GM12874 (cell line): ENCODE data around the gene CFAP74.

Experiments used
- TF ChIP-seq, protein P1 (sequence below): IDR thresholded peaks from 2 replicates; pipeline ENCODE4 v1.5.1; 2011; ENCODE audit warnings: low read depth, mild to moderate bottlenecking, control low read depth, low read length, moderate library complexity; ENCODE audit not compliant: insufficient read depth

Gene CFAP74

DNA sequence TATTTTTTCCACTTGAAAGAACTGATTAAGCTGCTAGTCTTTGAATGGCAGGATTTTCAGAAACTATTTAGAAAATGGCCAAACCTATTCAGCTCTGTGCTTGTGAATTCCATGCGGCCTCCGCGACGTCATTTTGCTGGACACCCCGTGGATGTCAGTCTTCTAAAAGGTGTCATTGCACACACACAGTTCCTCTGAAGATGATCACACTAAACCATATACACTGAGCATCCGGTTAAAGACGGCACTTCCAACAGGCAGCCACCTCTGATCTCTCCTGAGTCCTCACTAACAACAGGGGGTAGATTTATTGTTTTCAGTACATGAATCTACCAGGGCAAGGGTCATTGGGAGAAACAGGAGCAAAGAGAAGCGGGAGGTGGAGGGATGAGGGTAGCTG, 9.1 kb downstream of the CFAP74 start:
- TF ChIP-seq, protein P1, sequence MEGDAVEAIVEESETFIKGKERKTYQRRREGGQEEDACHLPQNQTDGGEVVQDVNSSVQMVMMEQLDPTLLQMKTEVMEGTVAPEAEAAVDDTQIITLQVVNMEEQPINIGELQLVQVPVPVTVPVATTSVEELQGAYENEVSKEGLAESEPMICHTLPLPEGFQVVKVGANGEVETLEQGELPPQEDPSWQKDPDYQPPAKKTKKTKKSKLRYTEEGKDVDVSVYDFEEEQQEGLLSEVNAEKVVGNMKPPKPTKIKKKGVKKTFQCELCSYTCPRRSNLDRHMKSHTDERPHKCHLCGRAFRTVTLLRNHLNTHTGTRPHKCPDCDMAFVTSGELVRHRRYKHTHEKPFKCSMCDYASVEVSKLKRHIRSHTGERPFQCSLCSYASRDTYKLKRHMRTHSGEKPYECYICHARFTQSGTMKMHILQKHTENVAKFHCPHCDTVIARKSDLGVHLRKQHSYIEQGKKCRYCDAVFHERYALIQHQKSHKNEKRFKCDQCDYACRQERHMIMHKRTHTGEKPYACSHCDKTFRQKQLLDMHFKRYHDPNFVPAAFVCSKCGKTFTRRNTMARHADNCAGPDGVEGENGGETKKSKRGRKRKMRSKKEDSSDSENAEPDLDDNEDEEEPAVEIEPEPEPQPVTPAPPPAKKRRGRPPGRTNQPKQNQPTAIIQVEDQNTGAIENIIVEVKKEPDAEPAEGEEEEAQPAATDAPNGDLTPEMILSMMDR = no peak

DNA sequence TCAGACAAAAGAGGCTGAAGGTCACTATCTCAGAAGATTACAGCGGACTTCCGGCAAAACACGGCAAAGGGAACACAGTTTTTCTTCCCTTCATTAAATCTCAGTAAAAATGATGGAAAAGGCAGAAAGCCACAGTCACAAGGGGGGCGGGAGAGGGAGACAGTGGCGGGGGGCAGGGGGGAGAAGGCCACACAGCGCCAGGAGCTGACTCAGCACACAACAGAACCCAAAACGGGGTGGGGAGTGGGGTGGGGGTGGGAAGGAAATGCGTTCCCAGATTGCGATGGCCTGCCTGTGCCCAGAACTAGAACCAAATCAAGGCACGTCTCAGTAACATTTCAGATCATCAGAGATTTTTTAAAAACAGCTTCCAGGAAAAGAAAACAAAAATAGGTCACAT, 13.4 kb downstream of the CFAP74 start:
- TF ChIP-seq, protein P1 = no peak

DNA sequence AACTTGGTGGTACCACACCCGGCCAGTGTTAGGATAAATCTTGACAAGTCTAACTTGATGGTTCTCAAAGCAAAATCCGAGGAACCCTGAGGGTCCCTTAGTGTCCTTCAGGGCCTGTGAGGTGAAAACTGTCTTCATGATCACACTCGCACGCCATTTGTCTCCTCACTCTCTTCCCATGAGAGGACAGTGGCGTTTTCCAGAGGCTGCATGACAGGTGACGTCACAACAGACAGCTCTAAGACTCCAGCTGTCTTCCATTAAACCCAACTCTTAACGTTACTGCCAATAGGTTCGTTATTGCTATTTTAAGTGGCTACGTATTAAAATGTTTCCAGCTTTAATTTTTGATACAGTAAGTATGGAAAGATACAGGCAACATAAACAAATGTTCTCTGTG, 13.8 kb downstream of the CFAP74 start:
- TF ChIP-seq, protein P1 = no peak

DNA sequence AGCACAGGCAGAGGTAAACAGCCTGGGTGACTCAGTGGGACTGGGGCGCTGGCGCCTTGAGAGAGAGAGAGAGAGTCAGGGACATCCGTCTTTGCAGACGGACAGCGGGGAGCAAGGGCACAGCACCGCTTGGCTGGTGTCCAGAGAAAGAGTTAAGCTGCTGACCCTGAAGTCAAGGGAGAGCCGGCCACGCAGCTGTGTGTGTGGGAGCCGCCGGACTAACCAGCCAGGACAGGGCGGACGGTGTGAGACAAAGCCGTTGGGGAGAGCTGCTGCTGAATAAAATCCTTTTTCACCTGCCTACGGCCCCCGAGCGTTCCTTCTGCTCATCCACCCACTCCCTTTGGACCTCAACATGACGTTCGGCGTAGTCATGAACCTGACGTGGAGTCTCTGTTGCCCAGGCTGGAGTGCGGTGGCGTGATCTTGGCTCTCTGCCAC, 14.5 kb downstream of the CFAP74 start:
- TF ChIP-seq, protein P1 = no peak

DNA sequence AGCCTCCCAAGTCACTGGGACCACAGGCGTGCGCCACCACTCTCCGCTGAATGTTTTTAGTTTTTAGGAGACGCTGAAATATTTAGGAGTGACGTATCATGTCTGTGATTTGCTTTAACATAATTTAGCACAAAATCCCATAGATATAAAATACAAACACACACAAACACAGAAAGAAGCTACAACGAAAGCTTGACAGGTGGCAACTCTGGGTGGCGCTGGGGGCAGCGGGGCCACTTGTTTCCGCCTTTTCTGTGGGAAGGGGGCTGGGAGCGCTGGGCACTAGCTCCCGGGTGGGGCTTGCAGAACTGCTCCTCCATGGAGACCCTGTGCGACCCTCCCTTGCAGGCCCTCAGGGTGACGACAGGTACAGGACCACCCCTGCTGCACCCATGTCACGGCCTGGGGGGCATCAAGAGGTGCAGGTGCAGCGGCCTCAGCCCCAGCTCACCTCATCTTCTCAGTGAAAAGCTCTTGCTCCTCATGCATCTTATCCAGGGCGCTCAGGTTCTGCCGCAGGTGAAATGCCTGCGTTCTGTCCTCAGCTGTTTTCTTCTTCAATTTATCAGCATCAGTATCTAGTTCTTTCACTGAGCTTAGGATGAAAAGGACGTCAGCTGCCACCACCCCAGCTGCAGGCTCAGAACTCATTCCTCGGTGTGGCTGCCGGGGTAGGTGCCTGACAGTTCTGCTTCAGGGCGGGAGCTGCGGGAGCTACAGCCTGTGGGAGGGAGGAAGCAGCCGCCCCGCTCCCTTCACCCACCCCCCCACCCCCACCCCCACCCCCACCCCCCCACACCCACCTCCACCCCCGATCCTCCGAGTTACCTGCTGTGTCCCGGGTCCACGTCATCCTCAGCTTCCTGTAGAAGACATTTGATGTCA, 15.3 kb downstream of the CFAP74 start:
- TF ChIP-seq, protein P1 = no peak

DNA sequence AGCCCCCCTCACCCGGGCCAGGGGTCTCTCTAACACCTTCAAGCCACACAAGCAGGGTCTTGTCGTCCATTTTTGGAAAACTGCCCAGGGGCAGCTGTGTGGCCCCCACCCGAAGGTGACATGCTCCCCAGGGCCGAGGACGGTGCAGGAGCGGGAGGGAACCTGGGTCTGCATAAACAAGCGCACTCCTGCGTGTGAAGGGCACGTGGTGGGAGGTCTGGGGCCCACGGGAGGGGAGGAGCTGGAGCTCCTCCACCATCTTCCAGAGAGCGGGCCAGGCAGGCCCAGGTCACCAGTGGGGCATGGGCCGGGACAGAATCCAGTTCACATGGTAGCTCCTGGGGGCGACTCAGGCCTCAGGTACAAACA, 16.5 kb downstream of the CFAP74 start:
- TF ChIP-seq, protein P1 = no peak

DNA sequence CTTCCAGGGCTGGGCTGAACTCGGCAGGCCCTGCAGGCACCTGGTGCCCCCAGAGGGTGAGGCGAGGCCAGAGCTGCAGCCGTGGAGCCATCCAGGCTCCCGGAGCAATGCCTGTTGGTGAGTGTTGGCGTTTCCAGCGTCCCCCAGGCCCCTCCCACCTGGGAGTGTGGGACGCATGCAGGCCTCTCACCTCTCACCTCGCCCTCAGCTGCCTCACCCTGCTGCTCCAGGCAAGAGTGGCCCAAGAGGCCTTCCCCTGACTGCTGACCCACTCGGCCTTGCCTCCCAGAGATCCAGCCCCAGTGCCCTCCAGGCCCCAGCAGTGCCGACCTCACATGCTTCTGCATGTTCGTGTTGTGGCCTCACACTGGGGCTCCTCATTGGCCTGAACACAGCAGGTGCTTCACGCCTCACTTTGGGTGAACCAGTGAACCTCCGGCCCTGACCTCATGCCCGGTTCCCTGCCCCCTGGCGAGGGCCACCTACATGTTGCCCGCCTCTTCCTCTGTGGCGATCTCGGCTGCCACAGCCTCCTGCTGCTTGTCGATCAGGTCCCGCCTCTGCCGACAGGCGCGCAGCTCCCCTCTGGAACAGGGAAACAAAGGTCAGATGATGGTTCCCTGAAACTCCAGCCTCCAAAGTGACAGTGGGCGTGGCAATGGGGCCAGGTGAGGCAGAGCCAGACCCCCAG, 17.0 kb downstream of the CFAP74 start:
- TF ChIP-seq, protein P1 = no peak
